NCI-H748 treated with DMSO at 0.1 percent for 48 hours (cell line): ENCODE data around the gene OR2V2.
A peak's percentile ranks its signal among the peaks of the same experiment; 100 is the strongest.
"Not testable (repeated sequence)": the region's sequence is repeated elsewhere in the genome, so short reads cannot be mapped to it uniquely, and the experiment has no call there.

Source experiments
- DNase-seq: peaks from one replicate; lab custom pipeline; 2025; lab: John Stamatoyannopoulos, UW

OR2V2 gene

GRCh38 chr5:181169459-181170236 is 22.3 kb downstream of the OR2V2 start:
- peak; percentile 9 for DNase-seq

- DNase-seq, result no peak
Measured at GRCh38 chr5:181170237-181170825, 22.9 kb downstream of the OR2V2 start.

GRCh38 chr5:181170996-181171395 is 23.6 kb downstream of the OR2V2 start:
- no peak for DNase-seq

- DNase-seq, result no peak
Measured at GRCh38 chr5:181171782-181172181, 24.4 kb downstream of the OR2V2 start.

GRCh38 chr5:181173027-181173419 is 25.6 kb downstream of the OR2V2 start:
- DNase-seq, result no peak

- no peak for DNase-seq
Measured at GRCh38 chr5:181173420-181174342, 26.3 kb downstream of the OR2V2 start.

- DNase-seq, result no peak
Measured at GRCh38 chr5:181176254-181176952, 29.0 kb downstream of the OR2V2 start.

- not testable (repeated sequence) for DNase-seq
Measured at GRCh38 chr5:181177559-181177958, 30.2 kb downstream of the OR2V2 start.

- no peak for DNase-seq
Measured at GRCh38 chr5:181181650-181182565, 34.5 kb downstream of the OR2V2 start.

GRCh38 chr5:181182651-181183050 is 35.3 kb downstream of the OR2V2 start:
- DNase-seq, result no peak

- no peak for DNase-seq
Measured at GRCh38 chr5:181184845-181185216, 37.4 kb downstream of the OR2V2 start.

GRCh38 chr5:181185560-181185959 is 38.2 kb downstream of the OR2V2 start:
- no peak for DNase-seq

- no peak for DNase-seq
Measured at GRCh38 chr5:181186022-181186421, 38.6 kb downstream of the OR2V2 start.

- no peak for DNase-seq
Measured at GRCh38 chr5:181186986-181187499, 39.7 kb downstream of the OR2V2 start.

- no peak for DNase-seq
Measured at GRCh38 chr5:181187500-181188213, 40.3 kb downstream of the OR2V2 start.

- no peak for DNase-seq
Measured at GRCh38 chr5:181188700-181189362, 41.4 kb downstream of the OR2V2 start.

GRCh38 chr5:181189363-181189961 is 42.1 kb downstream of the OR2V2 start:
- no peak for DNase-seq

GRCh38 chr5:181189962-181190710 is 42.8 kb downstream of the OR2V2 start:
- no peak for DNase-seq
